Endothelial cell of umbilical vein (primary cell): ENCODE measurements around the gene ADH5. TPM values are rescaled to one million over a fixed set of nuclear protein-coding genes. Genes with fewer than 3 reads are reported as not detected.
A peak's percentile ranks its signal among the peaks of the same experiment; 100 is the strongest.

ENCODE experiments used
- BruUV-seq: library from RNA; stranded (reverse); fragments of 400-500 nt; replicated peaks from 2 replicates; lab custom pipeline; 2021; lab: Mats Ljungman, UMichigan
- CTCF ChIA-PET: fragments of 300-600, 350-600 bp; sonication (Branson Sonifier 250); formaldehyde crosslinking; loops from one replicate; lab custom pipeline; 2021; ENCODE audit warnings: antibody characterized with exemption, inconsistent platforms; lab: Charles Lee
- POLR2A ChIA-PET: fragments of 300-600, 350-600 bp; sonication (Branson Sonifier 250); formaldehyde crosslinking; loops from one replicate; lab custom pipeline; 2021; ENCODE audit warnings: antibody characterized with exemption, inconsistent platforms; lab: Charles Lee
- DNase-seq: peaks from one replicate; pipeline ENCODE4 v3.0.0-alpha.2; 2011; ENCODE audit warnings: low read depth, low spot score
- FAIRE-seq: peaks from 2 replicates; lab custom pipeline; 2011; peaks lifted over from hg19 to GRCh38; lab: Jason Lieb, UNC
- H2AFZ ChIP-seq: 2 replicates; pipeline ENCODE4 v1.6.0; 2012; ENCODE audit warnings: low read depth, low read length, control low read depth, inconsistent platforms
- H3K27ac ChIP-seq: 2 replicates; pipeline ENCODE4 v1.5.1; 2011; ENCODE audit warnings: low read depth, mild to moderate bottlenecking, control low read depth, low read length, moderate library complexity; ENCODE audit not compliant: insufficient read depth
- H3K27me3 ChIP-seq, 2 experiments: 2 replicates each; pipeline versions ENCODE4 v1.6.0 to v1.6.1; 2011; ENCODE audit warnings: low read length in 2 of 2, mixed read lengths in 1 of 2; ENCODE audit not compliant: control insufficient read depth in 2 of 2, insufficient read depth in 2 of 2
- H3K36me3 ChIP-seq, 2 experiments: 2 replicates in 1 of 2; 3 replicates in 1 of 2; pipeline ENCODE4 v1.5.1; 2011; ENCODE audit warnings: low read length in 2 of 2, mild to moderate bottlenecking in 1 of 2, moderate library complexity in 1 of 2; ENCODE audit not compliant: control insufficient read depth in 2 of 2, insufficient read depth in 2 of 2; ENCODE audit errors: extremely low read depth in 1 of 2
- H3K4me1 ChIP-seq: 3 replicates; pipeline ENCODE4 v1.5.1; 2011; ENCODE audit warnings: mild to moderate bottlenecking, low read length; ENCODE audit not compliant: control insufficient read depth, insufficient read depth; ENCODE audit errors: extremely low read depth
- H3K4me2 ChIP-seq: 2 replicates; pipeline ENCODE4 v1.6.1; 2011; ENCODE audit warnings: low read length, control low read depth, mixed read lengths; ENCODE audit not compliant: insufficient read depth
- H3K4me3 ChIP-seq, 3 experiments: fragments of 200-600 bp in 1 of 3; sonication (generic), shearing (Covaris generic) in 1 of 3; replicated peaks in 1 of 3; 2 replicates each; pipeline ENCODE4 v1.5.1; 2011 to 2016; ENCODE audit warnings: control low read depth in 3 of 3, low read length in 3 of 3, mild to moderate bottlenecking in 2 of 3, inconsistent platforms in 1 of 3, low read depth in 1 of 3, moderate library complexity in 1 of 3; ENCODE audit not compliant: insufficient read depth in 1 of 3
- H3K79me2 ChIP-seq: 2 replicates; pipeline ENCODE4 v1.6.0; 2012; ENCODE audit warnings: low read length, inconsistent platforms; ENCODE audit not compliant: control insufficient read depth, insufficient read depth
- H3K9ac ChIP-seq: replicated peaks from 2 replicates; pipeline ENCODE3; 2011; ENCODE audit warnings: low read length, control low read depth; ENCODE audit not compliant: insufficient read depth; ENCODE audit errors: extremely low read depth
- H3K9me1 ChIP-seq: replicated peaks from 3 replicates; pipeline ENCODE4 v1.6.0; 2011; ENCODE audit warnings: mild to moderate bottlenecking, low read length; ENCODE audit not compliant: control insufficient read depth, insufficient read depth; ENCODE audit errors: extremely low read depth
- H3K9me3 ChIP-seq: replicated peaks from 2 replicates; pipeline ENCODE4 v1.5.1; 2012; ENCODE audit warnings: low read length, inconsistent platforms; ENCODE audit not compliant: control insufficient read depth, insufficient read depth
- H4K20me1 ChIP-seq: replicated peaks from 2 replicates; pipeline ENCODE3; 2011; ENCODE audit warnings: mild to moderate bottlenecking, low read length; ENCODE audit not compliant: control insufficient read depth, insufficient read depth; ENCODE audit errors: extremely low read depth
- CTCF ChIP-seq, 2 donors: IDR thresholded peaks; 1 replicate in 1 of 2; 2 replicates in 1 of 2; pipeline ENCODE4 v1.5.1; 2011; ENCODE audit warnings: low read length in 2 of 2, mild to moderate bottlenecking in 2 of 2, moderate library complexity in 2 of 2, control low read depth in 1 of 2, inconsistent platforms in 1 of 2, low read depth in 1 of 2; ENCODE audit not compliant: insufficient read depth in 1 of 2; ENCODE audit errors: extremely low read depth in 1 of 2
- EZH2 ChIP-seq: IDR thresholded peaks from 2 replicates; pipeline ENCODE4 v1.6.1; 2012; ENCODE audit warnings: borderline replicate concordance, low read depth, mild to moderate bottlenecking, moderate library complexity, low read length, inconsistent platforms; ENCODE audit not compliant: severe bottlenecking
- FOS ChIP-seq: IDR thresholded peaks from 2 replicates; pipeline ENCODE4 v1.6.1; 2011; ENCODE audit warnings: mild to moderate bottlenecking, low read length, moderate library complexity, borderline replicate concordance; ENCODE audit not compliant: insufficient read depth
- GATA2 ChIP-seq: IDR thresholded peaks from 2 replicates; pipeline ENCODE4 v1.7.0; 2011; ENCODE audit warnings: low read depth, mild to moderate bottlenecking, moderate library complexity, mixed read lengths, low read length; ENCODE audit not compliant: insufficient read length, insufficient read depth
- JUN ChIP-seq: IDR thresholded peaks from 2 replicates; pipeline ENCODE4 v1.6.1; 2011; ENCODE audit warnings: borderline replicate concordance, low read depth; ENCODE audit not compliant: insufficient read length, insufficient read depth
- MAX ChIP-seq: IDR thresholded peaks from 2 replicates; pipeline ENCODE4 v1.6.1; 2011; ENCODE audit not compliant: insufficient read depth, insufficient read length
- MYC ChIP-seq: IDR thresholded peaks from one replicate; pipeline ENCODE4 v1.6.1; 2011; ENCODE audit warnings: mild to moderate bottlenecking, low read depth, low read length
- POLR2A ChIP-seq: IDR thresholded peaks from 2 replicates; pipeline ENCODE4 v1.6.1; 2012; ENCODE audit warnings: low read depth, mild to moderate bottlenecking, control low read depth, low read length
- POLR2AphosphoS5 ChIP-seq: IDR thresholded peaks from 2 replicates; pipeline ENCODE4 v1.6.1; 2012; ENCODE audit warnings: low read depth, mild to moderate bottlenecking, control low read depth, low read length, moderate library complexity; ENCODE audit not compliant: insufficient read depth
- dilution Hi-C: fragments of 300-500 bp; cut with MboI; formaldehyde crosslinking; loops from one replicate; pipeline ENCODE4 v1.15.0; 2019; ENCODE audit warnings: low sequenced_read_pairs; ENCODE audit not compliant: extremely low pct_ligation_motif_present
- intact Hi-C: fragments of 100-400 bp; cut with micrococcal nuclease; formaldehyde crosslinking; loops from one replicate; pipeline ENCODE4 v1.10.0; 2022
- polyA plus RNA-seq, 4 experiments: library from polyadenylated mRNA; depleted of rRNA in 3 of 4; stranded (reverse) in 3 of 4; unstranded in 1 of 4; fragments of >200 nt; gene quantifications; 2 replicates each; pipeline versions ENCODE4 v1.2.1 to v1.2.3, GENCODE V29; 2011 to 2012; ENCODE audit warnings: missing spikeins in 1 of 4
- total RNA-seq: library from RNA; stranded (reverse); gene quantifications from 2 replicates; pipeline ENCODE4 v1.2.3, GENCODE V29; 2021

Gene ADH5
- total and polyA plus RNA-seq, 2 donors (not counting 3 experiments of a cell fraction or from before 2014, with no cell fraction given) = 89.2 to 101 TPM

DNA sequence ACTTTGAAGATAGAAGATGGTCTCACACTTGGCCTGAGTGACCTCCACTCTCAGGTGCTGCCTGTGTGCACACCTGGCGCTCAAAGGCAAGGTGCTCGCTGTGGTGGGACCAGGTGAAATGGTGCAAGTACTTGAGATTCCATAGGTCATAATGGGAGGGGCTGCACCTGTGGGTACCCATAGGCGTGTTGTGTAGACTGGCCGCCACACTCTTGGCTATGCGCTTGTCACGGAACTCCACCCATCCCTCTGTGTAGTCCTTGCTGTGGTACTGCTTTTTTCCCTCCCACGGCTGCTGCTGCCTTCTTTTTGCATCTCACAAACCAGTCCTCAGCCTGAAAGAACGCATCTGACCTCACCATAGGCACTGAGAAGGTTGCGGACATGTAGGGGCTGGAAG is 66.0 kb downstream of the ADH5 start:
- Histone ChIP-seq H2AFZ (no peak overlapping the region), H3K4me2 (no peak overlapping the region), H3K4me1 (no peaks in the 10 kb centered on the region), H3K9ac (no peak overlapping the region), H3K4me3 (peak overlapping the region in 1 of 3 experiments; percentile 21), H3K79me2 (peaks cover 76% of the 10 kb centered on the region), H3K9me1 (no peaks in the 10 kb centered on the region), H3K27ac (no peak overlapping the region), H4K20me1 (no peaks in the 10 kb centered on the region), H3K27me3 (no peaks in the 10 kb centered on the region), H3K9me3 (no peaks in the 10 kb centered on the region), H3K36me3 (no peaks in the 10 kb centered on the region)
- CTCF ChIA-PET = no interaction called here
- DNase-seq (peak; percentile 4), FAIRE-seq (no peak)
- intact Hi-C loops = no loop called here
- BruUV-seq = no TSS peak
- POLR2A ChIA-PET = no interaction called here
- no peak for TF ChIP-seq MAX
- no peak for TF ChIP-seq FOS
- TF ChIP-seq CTCF (IDR thresholded peaks at IDR 0.05; ENCODE audit: extremely low read depth in 1 of 2, insufficient read depth in 1 of 2, low read depth in 1 of 2, low read length in 2 of 2) = no peak
- TF ChIP-seq POLR2AphosphoS5 = no peak
- TF ChIP-seq POLR2A = no peak
- no peak for TF ChIP-seq GATA2
- TF ChIP-seq MYC = no peak
- TF ChIP-seq EZH2 = no peak
- no peak for TF ChIP-seq JUN
- dilution Hi-C loops = no loop called here
